Measurements from ENCODE around the gene HSD17B8.

HSD17B8 gene

GRCh38 chr6:33163540-33163939 lies 40.9 kb upstream of the HSD17B8 start:
- no peak for TF ChIP-seq CTCF (IDR thresholded peaks at IDR 0.05; ENCODE audit: extremely low read depth, insufficient read depth, missing control alignments)
- no peak for DNase-seq (ENCODE audit: low spot score)
- in situ Hi-C loops (cut with MboI; ENCODE audit: low pct_unique_long_range_greater_than_20kb, low sequenced_read_pairs, unreplicated experiment), result no loop called here

GRCh38 chr6:33164176-33164575 lies 40.3 kb upstream of the HSD17B8 start:
- in situ Hi-C loops (cut with MboI; ENCODE audit: low pct_unique_long_range_greater_than_20kb, low sequenced_read_pairs, unreplicated experiment), result no loop called here
- no peak for TF ChIP-seq CTCF (IDR thresholded peaks at IDR 0.05; ENCODE audit: extremely low read depth, insufficient read depth, missing control alignments)
- DNase-seq (ENCODE audit: low spot score), result no peak

GRCh38 chr6:33164665-33165373 lies 39.6 kb upstream of the HSD17B8 start:
- no peak for TF ChIP-seq CTCF (IDR thresholded peaks at IDR 0.05; ENCODE audit: extremely low read depth, insufficient read depth, missing control alignments)
- in situ Hi-C loops (cut with MboI; ENCODE audit: low pct_unique_long_range_greater_than_20kb, low sequenced_read_pairs, unreplicated experiment), result no loop called here
- DNase-seq (ENCODE audit: low spot score), result no peak

- no peak for DNase-seq (ENCODE audit: low spot score)
- TF ChIP-seq CTCF (IDR thresholded peaks at IDR 0.05; ENCODE audit: extremely low read depth, insufficient read depth, missing control alignments), result no peak
- in situ Hi-C loops (cut with MboI; ENCODE audit: low pct_unique_long_range_greater_than_20kb, low sequenced_read_pairs, unreplicated experiment), result no loop called here
Measured at GRCh38 chr6:33165581-33166258, 38.7 kb upstream of the HSD17B8 start.

GRCh38 chr6:33166363-33166762 lies 38.1 kb upstream of the HSD17B8 start:
- in situ Hi-C loops (cut with MboI; ENCODE audit: low pct_unique_long_range_greater_than_20kb, low sequenced_read_pairs, unreplicated experiment), result no loop called here
- no peak for DNase-seq (ENCODE audit: low spot score)
- TF ChIP-seq CTCF (IDR thresholded peaks at IDR 0.05; ENCODE audit: extremely low read depth, insufficient read depth, missing control alignments), result no peak

GRCh38 chr6:33166811-33167210 lies 37.6 kb upstream of the HSD17B8 start:
- in situ Hi-C loops (cut with MboI; ENCODE audit: low pct_unique_long_range_greater_than_20kb, low sequenced_read_pairs, unreplicated experiment), result no loop called here
- DNase-seq (ENCODE audit: low spot score), result no peak
- no peak for TF ChIP-seq CTCF (IDR thresholded peaks at IDR 0.05; ENCODE audit: extremely low read depth, insufficient read depth, missing control alignments)

Data from GM13977 (cell line).